GM19043 (cell line): ENCODE measurements around the gene PAK4.

Experiments
- ATAC-seq: cut with Tn5 transposase; IDR thresholded peaks from one replicate; pipeline ENCODE4 v1.9.1; 2021; ENCODE audit warnings: low read depth; ENCODE audit not compliant: unreplicated experiment

PAK4 gene

DNA sequence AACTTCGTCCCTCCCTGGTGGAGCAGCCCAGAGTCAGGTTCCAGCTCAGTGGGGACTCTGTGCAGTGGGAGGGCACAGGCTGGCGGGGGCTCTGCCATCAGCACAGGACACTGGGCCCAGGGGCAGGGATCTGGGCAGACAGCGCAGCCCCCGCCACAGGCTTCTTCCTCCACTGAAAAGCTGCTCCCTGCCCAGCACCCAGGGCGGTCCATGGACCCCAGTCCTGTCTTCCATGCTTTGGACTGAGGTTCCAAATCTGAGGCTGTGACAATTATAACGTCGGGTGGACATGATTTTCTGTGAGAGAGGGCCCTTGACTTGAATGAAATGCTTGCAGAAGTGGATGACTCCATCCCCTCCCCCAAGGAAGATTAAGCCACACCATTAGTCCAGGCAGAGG, 50.0 kb downstream of the PAK4 start:
- no peak for ATAC-seq

DNA sequence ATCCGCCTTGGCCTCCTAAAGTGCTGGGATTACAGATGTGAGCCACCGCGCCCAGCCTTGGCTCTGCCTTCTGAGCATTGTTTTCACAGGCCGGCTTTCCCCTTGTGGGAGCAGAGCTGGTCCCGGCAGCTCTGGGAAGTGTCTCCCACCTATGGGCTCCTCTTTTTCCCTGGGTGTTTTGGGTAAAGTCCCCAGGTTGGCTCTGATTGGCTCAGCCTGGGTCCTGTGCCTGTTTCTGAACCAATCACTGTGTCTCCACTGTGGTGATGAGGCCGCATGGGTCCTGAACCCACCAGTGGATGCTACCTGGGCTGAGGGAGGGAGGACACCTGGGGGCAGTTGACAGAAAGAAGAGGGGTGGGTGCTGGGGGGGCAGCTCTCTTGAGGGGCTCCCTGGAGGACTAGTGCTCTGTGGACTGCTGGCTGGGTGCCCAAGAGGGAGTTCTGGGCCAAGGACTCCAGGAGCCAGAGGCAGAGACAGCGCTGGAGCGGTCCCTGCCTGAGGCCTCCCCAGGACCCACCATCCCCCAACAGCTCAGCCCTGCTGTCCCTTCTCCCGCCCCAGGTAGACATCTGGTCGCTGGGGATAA, 51.6 kb downstream of the PAK4 start:
- no peak for ATAC-seq

DNA sequence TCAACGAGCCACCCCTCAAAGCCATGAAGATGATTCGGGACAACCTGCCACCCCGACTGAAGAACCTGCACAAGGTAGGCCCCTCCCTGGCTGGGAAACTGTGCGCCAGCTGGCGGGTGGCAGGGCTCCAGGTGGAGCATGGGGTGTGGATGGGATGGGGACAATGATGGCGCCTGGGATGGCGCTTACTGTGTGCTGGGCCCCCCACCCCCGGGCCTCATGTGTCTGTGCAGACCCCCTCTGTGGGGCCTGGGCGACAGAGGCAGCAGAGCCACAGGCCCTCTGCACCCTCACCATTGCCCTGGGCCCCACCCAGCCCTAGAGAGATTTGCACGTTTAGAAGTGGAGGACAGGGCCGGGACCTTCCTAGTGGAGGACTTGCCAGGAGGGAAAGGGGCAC, 52.1 kb downstream of the PAK4 start:
- no peak for ATAC-seq

DNA sequence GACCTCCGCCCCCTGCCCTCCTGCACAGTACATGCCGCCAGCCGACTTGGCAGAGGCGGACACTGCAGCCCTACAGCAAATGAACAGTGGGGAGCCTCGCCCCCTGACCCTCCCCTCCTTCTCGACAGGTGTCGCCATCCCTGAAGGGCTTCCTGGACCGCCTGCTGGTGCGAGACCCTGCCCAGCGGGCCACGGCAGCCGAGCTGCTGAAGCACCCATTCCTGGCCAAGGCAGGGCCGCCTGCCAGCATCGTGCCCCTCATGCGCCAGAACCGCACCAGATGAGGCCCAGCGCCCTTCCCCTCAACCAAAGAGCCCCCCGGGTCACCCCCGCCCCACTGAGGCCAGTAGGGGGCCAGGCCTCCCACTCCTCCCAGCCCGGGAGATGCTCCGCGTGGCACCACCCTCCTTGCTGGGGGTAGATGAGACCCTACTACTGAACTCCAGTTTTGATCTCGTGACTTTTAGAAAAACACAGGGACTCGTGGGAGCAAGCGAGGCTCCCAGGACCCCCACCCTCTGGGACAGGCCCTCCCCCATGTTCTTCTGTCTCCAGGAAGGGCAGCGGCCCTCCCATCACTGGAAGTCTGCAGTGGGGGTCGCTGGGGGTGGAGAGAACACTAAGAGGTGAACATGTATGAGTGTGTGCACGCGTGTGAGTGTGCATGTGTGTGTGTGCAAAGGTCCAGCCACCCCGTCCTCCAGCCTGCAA, 52.9 kb downstream of the PAK4 start:
- ATAC-seq, result no peak

DNA sequence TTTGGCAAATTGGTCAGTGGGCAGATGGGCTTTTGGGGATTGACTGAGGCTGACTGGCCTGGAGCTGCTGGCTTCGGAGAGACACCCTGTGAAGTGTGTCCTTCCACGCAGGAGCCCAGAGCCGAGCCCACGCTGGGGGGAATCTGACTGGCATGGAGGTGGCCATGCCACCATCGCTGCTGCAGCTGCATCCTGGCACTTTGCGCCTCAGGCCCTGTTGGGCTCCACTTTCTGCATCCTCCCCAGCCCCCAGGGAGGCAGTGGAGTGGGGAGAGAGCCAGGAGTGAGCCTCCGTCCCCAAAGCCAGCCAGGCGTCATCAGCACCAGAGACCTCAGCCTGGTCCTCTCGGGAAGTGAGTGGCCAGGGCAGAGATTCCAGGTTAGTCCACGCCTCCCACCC, 54.2 kb downstream of the PAK4 start:
- ATAC-seq, result no peak

DNA sequence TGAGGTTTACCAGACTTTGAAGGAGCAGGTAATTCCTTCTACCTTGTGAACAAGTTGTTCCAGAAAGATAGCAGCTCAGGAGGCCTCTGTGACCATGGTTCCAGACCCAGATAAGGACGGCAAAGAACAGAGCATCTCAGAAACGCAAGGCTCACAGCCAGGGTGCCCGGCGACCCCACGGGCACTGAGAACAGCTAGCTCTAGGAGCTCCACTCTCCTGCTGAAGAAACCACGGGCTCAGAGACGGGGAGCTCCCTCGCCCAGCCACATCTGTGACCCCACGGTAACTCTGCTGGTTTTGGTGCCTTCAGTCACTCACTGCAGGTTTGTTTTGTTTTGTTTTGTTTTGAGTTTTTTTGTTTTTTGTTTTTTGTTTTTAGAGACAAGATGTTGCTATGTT, 55.2 kb downstream of the PAK4 start:
- ATAC-seq, result no peak

DNA sequence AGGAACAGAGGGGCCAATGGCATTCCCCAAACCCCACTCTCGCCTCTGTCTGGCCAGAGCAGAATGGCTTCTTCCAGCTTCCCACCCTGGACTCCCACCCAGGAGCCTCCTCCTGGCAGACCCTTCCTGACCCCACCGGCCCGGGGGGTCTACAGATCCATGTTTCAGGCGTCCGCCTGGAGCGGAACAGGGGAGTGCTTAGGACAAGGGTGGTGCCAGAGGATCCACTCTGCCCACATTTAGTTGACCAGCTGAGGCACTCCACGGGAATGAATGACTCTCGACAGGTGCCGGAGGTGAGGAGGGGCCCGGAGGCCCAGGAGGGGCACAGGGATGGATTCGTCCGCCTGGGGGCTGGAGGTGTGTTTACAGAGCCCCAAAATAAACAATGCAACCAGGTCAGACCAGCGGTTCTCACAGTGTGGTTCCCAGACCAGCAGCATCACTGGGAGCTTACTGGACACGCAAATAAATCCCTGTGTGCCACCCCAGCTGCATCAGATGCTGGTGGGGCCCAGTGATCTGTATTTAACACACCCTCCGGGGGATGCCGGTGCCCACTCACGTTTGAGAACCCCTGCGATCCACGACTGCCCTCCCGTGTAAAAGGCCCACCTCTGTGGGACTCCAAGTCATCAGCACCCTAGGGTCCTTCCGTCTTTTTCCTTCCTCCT, 56.1 kb downstream of the PAK4 start:
- ATAC-seq, result no peak

DNA sequence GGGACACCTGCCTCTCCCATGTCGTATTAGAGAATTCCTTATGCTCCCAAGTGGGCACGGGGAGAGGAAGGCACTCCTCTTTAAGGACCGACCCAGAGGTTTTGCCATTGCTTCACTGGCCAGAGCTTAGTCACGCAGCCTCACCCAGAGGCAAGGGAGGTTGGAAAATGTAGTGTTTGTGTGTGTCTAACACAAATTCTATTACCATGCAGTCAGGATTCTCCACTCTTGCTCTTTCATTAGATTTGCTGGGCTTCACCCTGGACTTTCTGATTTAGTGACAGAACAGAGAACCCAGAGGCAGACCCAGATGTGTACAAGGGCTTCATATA, 56.6 kb downstream of the PAK4 start:
- no peak for ATAC-seq

GRCh38 chr19:39183104-39183503, 57.5 kb downstream of the PAK4 start:
- ATAC-seq, result no peak

GRCh38 chr19:39186391-39186790, 60.8 kb downstream of the PAK4 start:
- ATAC-seq, result no peak

- ATAC-seq, result no peak
These were observed 62.0 kb downstream of the PAK4 start for GRCh38 chr19:39187552-39187943.

- no peak for ATAC-seq
These were observed 63.4 kb downstream of the PAK4 start for GRCh38 chr19:39188960-39189359.

DNA sequence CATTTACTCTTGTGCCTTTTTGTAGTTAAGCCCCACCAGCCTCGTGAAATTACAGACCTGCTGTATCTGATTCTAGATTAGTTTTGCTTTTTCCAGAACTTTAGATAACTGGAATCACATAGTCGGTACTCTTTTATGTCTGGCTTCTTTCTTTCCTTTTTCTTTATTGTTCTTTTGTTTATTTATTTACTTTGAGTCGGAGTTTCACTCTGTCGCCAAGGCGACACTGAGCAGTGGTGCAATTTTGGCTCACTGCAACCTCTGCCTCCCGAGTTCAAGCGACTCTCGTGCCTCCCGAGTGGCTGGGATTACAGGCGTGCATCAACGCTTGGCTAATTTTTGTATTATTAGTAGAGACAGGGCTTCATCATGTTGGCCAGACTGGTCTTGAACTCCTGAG, 65.2 kb downstream of the PAK4 start:
- ATAC-seq, result no peak

- ATAC-seq, result no peak
These were observed 67.3 kb downstream of the PAK4 start for GRCh38 chr19:39192846-39193245.

DNA sequence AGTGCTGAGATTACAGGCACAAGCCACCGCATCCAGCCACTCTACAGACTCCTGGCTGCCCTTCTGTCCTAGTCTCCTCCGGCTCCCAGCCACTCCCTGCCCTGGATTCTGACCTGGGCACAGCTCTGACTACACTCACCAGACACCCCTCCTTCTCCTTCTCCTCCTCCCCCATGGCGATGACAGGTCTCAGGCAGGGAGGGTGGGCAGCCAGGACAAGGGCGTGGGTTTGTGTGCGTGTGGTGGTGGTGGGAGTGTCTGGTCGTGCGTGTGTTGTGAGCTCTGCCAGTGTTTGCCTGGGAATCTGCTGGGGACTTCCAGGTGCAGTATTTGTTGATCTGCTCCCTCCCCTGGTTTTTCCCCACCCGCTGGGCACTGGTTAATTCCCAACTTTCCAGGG, 68.2 kb downstream of the PAK4 start:
- no peak for ATAC-seq

GRCh38 chr19:39194832-39195542, 69.4 kb downstream of the PAK4 start:
- no peak for ATAC-seq

- ATAC-seq, result no peak
These were observed 70.2 kb downstream of the PAK4 start for GRCh38 chr19:39195755-39196154.

- ATAC-seq, result no peak
These were observed 70.7 kb downstream of the PAK4 start for GRCh38 chr19:39196320-39196719.

DNA sequence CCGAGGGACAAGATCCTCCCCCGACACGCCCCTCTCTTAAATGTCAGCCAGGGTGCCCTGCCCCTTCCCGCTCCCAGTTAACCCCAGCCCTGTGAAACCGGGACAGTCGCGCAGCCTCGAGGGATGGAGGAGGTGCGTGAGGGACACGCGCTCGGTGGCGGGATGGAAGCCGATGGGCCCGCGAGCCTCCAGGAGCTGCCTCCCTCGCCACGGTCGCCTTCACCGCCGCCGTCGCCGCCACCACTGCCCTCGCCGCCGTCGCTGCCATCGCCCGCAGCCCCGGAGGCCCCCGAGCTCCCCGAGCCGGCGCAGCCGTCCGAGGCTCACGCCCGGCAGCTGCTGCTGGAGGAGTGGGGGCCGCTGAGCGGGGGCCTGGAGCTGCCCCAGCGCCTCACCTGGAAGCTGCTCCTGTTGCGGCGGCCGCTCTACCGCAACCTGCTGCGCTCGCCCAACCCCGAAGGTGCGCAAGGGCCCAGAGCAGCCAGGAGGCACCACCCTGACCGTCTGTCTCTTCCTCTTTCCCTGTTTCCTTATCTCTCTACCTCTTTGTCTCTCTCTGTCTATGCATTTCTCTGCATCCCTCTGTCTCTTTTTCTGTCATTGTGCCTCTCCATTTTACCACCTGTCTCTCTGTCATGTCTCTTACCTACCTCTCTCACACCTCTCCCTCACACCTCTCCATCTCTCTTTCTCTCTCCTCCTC, 71.4 kb downstream of the PAK4 start, which contains the start of gene NCCRP1:
Gene NCCRP1 (plus strand): TSS at position 105 of the 703 bp plus-strand sequence. CDS start 19 bp downstream, at position 124.
- ATAC-seq, result no peak

GRCh38 chr19:39197808-39198207, 72.2 kb downstream of the PAK4 start:
- no peak for ATAC-seq

- no peak for ATAC-seq
These were observed 73.4 kb downstream of the PAK4 start for GRCh38 chr19:39199025-39199424.
